Right hindlimb (tissue), 1 donor: ENCODE measurements around the gene SLC2A4RG.
"Not testable (repeated sequence)": the region's sequence is repeated elsewhere in the genome, so short reads cannot be mapped to it uniquely, and the experiment has no call there.

Experiments used
- DNase-seq: peaks from one replicate; pipeline ENCODE4 v3.0.0-alpha.2; 2018

SLC2A4RG gene

DNA sequence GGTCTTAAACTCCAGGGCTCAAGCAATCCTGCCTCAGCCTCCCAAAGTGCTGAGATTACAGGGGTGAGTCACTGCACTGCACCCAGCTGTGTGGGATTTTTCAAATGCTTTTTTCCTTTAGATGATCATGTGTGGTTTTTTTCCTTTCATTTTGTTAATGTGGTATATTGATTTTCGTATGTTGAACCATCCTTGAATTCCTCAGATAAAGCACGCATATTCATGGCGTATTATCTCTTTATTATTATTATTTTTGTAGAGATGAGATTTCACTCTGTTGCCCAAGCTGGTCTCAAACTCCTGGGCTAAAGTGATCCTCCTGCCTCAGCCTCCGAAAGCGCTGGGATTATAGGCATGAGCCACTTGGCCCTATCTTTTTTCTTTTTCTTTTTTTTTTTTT is 24.7 kb upstream of the SLC2A4RG start:
- no peak for DNase-seq

DNA sequence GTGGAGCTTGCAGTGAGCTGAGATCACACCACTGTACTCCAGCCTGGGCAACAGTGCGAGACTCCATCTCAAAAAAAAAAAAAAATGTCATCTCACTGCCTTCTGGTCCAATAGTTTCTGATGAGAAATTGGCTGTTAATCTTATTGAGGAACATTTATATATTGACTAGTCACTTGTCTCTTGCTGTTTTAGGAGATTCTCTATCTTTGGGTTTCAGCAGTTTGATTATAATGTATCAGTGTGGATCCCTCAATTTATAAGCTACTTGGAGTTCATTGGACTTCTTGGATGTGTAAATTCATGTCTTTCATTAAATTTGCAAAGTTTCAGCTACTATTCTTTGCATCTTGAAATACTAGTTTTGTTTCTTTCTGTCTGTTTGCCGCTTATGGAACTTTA is 20.6 kb upstream of the SLC2A4RG start:
- DNase-seq = no peak

DNA sequence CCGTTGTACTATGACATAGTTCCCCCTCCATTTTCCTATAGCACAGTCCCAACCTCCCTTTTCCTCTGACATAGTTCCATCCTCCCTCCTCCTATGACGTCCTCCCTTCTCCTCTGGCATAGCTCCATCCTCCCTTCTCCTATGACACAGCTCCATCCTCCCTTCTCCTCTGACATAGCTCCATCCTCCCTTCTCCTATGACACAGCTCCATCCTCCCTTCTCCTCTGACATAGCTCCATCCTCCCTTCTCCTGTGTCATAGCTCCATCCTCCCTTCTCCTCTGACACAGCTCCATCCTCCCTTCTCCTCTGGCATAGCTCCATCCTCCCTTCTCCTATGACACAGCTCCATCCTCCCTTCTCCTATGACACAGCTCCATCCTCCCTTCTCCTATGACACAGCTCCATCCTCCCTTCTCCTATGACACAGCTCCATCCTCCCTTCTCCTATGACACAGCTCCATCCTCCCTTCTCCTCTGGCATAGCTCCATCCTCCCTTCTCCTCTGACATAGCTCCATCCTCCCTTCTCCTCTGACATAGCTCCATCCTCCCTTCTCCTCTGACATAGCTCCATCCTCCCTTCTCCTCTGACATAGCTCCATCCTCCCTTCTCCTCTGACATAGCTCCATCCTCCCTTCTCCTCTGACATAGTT is 16.5 kb upstream of the SLC2A4RG start:
- DNase-seq = not testable (repeated sequence)

DNA sequence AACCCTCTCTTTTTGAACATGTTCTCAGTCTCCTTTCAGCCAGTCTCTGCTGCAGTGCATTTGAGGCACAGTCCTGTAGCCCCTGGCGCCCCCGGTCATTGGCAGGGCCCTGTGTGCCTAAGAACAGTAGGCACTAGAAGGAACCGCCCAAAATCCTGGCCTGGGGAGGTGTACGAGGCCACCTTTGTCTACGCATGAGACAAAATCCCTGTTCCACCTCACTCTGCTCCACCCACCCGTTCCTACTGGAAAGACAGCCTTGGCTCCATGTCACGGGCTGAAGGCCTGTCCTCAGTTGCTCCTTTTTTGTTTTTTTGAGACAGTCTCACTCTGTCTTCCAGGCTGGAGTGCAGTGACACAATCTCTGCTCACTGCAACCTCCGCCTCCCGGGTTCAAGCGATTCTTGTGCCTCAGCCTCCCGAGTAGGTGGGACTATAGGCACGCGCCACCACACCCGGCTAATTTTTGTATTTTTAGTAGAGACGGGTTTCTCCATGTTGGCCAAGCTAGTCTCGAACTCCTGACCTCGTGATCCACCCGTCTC is 9.3 kb upstream of the SLC2A4RG start:
- not testable (repeated sequence) for DNase-seq

DNA sequence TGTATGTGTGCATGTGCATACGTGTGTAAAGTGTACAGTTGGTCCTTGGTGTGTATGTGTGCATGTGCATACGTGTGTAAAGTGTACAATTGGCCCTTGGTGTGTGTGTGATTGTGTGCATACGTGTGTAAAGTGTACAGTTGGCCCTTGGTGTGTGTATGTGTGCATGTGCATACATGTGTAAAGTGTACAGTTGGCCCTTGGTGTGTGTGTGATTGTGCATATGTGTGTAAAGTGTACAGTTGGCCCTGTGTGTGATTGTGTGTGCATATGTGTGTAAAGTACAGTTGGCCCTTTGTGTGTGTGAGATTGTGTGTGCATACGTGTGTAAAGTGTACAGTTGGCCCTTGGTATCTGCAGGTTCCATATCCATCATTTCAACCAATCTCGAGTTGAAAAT is 8.2 kb upstream of the SLC2A4RG start:
- no peak for DNase-seq

DNA sequence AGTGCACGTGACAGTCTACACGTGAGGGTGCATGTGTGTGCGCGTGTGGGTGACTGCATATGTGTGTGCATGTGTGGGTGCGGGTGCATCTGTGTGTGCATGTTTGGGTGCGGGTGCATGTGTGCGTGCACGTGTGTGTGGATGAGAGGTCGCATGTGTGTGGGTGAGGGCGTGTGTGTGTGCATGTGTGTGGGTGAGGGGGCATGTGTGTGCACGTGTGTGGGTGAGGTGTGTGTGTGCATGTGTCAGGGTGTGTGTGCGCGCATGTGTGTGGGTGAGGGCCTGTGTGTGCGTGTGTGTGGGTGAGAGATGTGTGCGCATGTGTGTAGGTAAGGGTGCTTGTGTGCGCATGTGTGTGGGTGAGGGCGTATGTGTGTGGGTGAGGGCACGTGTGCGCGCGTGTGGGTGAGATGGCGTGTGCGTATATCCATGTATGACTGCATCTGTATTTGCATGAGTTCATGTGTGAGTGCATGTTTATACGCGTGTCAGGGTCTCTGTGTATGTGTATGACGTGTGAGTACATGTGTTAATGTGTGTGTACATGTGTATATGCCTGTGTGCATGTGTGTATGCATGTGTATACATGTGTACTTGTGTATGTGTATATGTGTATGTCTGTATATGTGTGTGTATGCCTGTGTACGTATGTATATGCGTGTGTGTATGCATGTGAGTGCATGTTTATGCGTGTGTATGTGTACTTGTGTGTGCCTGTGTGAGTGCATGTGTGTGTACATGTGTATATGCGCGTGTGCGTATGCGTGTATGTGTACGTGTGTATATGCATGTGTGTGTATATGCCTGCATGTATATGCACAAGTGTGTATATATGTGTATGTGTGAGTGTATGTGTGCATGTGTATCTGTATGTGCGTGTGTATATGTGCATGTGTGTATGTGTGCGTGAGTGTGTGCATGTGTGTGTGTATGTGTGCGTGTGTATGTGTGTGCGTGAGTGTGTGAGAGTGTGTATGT is 7.2 kb upstream of the SLC2A4RG start:
- no peak for DNase-seq

DNA sequence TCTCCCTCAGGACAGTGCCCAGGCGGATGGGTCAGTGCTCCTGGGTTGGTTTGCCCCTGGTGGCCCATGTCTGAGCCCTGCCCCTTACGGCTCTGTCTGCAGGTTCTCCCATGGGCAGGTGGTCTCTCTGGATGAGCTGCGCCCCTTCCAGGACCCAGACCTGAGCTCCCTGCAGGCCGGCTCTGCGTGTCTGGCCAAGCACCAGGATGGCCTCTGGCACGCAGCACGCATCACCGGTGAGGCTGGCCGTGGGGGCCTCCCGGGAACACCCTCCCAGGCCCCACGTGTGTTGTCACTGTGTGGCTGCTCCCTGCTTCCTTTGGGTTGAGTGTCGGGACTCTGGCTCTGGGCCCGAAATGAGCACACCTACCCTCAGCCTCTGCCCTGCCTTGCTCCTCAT is 6.5 kb upstream of the SLC2A4RG start:
- DNase-seq = no peak

DNA sequence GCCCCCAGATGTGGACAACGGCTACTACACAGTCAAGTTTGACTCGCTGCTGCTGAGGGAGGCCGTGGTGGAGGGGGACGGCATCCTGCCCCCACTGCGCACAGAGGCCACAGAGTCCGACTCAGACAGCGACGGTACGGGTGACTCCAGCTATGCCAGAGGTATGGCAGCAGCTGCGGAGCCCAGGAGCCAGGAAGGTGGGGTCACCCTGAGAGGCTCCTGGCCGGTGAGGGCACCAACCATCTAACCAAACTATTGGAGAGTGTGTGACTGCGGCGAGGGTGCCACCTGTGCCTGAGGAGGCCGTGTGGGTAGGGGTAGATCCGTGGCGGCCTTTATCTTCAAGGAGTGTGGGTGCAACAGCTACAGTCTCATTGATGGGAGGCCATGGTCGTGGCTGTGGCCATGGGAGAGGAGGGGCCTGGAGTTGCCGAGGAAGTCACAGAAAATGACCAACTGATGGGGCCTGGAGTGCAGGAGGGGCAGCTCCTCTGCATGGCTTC is 5.9 kb upstream of the SLC2A4RG start:
- DNase-seq = no peak

DNA sequence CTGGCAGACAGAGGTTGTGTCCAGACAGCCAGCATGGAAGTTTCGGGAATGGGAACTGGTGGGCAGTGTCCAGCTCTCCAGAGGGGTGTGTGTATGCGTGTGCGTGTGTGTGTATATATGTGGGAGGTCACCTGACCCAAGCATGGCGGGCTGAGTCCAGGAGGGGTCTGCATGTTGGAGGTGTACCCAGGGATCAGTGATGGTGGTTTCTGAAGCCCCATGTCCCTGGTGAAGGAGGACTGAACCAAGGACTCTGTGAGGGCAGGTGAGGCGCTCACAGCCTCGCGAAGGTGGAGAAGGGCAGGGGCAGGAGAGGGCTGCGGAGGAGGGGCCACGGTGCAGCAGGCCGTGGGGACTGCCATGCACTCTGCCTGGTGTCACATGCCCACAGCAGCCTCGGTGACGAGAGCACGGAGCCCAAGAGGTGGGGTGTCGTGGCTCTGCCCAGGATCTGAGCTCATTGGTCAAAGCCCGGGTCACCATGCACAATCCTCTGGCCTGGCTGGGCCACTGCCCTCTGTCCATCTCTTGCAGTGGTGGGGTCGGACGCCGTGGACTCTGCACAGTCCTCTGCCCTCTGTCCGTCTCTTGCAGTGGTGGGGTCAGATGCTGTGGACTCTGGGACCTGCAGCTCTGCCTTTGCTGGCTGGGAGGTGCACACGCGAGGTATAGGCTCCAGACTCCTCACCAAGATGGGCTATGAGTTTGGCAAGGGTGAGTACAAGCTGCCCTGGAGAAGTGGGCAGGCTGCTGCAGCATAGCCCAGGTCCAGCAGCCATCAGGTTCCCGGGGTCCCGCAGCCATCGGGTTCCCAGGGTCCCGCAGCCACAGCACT is 5.2 kb upstream of the SLC2A4RG start:
- DNase-seq = no peak

DNA sequence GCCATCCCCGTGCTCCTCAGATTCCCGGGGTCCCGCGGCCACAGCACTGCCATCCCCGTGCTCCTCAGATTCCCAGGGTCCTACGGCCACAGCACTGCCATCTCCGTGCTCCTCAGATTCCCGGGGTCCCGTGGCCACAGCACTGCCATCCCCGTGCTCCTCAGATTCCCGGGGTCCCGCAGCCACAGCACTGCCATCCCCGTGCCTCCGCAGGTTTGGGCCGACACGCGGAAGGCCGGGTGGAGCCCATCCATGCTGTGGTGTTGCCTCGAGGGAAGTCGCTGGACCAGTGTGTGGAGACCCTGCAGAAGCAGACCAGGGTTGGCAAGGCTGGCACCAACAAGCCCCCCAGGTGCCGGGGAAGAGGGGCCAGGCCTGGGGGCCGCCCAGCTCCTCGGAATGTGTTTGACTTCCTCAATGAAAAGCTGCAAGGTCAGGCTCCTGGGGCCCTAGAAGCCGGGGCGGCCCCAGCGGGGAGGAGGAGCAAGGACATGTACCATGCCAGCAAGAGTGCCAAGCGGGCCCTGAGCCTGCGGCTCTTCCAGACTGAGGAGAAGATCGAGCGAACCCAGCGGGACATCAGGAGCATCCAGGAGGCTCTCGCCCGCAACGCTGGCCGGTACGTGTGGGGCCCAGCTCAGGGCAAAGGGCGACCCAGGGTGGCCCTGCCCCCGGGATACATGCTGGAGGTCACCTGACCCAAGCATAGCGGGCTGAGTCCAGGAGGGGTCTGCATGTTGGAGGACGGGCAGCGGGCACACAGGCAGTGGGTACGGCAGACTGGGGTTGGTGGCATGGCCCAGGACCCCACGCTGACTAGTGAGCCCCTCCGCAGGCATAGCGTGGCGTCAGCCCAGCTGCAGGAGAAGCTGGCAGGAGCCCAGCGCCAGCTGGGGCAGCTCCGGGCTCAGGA is 4.4 kb upstream of the SLC2A4RG start:
- no peak for DNase-seq

DNA sequence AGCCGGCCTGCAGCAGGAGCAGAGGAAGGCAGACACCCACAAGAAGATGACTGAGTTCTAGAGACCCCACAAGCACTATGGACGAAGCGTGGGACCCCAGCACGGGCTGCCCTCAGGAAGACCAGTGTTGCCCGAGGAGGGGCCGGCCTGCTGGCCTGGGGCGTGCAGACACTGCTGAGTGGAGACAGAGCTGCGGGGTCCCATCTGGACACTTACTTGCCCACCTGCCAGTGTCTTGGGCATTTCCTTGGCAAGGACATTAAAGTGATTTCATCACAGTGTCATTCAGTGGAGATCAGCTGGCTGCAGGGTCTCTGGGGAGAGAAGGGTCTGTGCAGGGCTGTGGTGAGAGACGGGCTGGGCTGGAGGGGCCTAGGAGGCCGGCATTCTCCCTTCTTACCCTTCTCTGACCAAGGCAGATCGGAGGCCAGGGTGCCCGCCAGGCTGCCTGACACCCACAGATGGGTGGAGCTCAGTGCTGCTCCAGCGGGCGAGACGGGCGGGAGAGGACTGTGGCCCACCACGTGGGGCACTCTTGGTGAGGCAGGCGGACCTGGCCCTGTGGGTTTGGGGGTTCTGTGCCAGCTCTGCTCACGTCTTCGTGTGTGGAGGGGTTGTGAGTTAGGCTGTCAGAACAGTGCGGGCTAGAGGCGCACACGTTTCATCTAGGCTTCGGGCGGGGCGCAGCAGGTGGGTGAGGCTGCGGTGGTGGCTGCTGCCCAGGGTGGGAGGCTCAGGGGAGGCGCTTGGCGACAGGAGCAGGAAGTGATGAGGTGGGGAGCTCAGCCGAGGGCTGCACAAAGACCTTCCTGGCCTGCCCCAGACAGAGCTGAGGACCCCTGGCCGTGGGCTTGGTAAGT is 3.5 kb upstream of the SLC2A4RG start, which contains the start of gene LIME1:
Gene LIME1, plus strand, starts transcription at position 806 of the 860 bp plus-strand sequence. CDS start 886 bp downstream, outside the sequence.
- DNase-seq = no peak

DNA sequence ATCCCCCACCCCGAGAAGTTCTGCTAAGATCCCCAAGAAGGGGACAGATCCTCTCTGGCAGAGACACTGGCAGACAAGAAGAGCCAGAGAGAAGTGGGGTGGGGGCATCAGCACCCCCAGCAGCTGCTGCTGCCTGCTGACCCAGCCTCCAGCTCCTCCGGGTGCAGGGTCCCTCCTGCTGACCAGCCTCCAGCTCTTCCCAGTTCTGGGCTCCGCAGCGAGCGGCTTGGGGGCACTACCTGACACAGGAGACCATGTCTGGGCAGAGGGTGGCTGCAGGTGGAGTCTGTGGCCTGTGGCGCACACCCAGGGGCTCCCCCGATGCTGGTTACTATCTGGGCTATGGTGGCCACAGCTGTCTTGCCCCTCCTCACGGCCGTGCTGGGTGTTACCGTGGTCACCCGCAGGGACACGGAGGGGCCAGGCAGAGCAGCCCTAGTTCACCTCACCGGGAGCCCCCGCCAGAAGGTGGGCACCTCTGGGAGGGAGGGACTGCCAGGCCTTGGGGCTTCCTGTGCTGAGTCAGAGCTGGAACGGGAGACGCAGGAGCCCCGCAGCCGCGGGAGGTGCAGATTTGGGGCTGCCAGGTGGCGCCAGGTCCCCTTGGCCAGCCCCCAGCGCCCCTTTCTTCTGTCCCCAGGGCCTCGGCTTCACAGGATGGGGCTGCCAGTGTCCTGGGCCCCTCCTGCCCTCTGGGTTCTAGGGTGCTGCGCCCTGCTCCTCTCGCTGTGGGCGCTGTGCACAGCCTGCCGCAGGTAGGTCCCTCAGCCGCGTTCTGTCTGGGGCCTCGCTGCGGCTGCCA is 2.5 kb upstream of the SLC2A4RG start:
- no peak for DNase-seq

DNA sequence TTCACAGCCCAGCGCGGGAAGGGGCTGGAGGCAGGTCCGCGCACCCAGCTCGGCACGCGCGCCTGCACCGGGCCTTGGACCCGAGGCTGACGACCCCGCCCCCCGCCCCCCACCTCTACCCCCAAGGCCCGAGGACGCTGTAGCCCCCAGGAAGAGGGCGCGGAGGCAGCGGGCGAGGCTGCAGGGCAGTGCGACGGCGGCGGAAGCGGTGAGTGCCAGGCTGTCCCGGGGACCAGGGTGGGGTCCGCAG is 2.0 kb upstream of the SLC2A4RG start:
- no peak for DNase-seq

DNA sequence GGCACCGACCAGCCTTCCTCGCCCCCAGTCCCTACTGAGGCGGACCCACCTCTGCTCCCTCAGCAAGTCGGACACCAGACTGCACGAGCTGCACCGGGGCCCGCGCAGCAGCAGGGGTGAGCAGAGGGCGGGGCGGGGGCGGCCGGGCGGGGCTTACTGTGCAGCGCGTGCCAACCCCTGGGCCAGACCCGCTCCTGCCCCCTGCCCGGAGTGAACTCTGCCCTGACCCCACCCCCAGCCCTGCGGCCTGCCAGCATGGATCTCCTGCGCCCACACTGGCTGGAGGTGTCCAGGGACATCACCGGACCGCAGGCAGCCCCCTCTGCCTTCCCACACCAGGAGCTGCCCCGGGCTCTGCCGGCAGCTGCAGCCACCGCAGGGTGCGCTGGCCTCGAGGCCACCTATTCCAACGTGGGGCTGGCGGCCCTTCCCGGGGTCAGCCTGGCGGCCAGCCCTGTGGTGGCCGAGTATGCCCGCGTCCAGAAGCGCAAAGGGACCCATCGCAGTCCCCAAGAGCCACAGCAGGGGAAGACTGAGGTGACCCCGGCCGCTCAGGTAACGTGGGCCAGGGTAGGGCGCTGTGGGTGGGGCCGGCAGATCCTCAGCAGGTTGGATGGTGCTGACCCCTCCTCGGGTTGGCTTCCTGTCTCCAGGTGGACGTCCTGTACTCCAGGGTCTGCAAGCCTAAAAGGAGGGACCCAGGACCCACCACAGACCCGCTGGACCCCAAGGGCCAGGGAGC is 1.5 kb upstream of the SLC2A4RG start:
- no peak for DNase-seq

DNA sequence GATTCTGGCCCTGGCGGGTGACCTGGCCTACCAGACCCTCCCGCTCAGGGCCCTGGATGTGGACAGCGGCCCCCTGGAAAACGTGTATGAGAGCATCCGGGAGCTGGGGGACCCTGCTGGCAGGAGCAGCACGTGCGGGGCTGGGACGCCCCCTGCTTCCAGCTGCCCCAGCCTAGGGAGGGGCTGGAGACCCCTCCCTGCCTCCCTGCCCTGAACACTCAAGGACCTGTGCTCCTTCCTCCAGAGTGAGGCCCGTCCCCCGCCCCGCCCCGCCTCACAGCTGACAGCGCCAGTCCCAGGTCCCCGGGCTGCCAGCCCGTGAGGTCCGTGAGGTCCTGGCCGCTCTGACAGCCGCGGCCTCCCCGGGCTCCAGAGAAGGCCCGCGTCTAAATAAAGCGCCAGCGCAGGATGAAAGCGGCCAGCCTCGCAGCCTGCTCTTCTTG is 868 bp upstream of the SLC2A4RG start:
- peak; percentile 78 for DNase-seq

DNA sequence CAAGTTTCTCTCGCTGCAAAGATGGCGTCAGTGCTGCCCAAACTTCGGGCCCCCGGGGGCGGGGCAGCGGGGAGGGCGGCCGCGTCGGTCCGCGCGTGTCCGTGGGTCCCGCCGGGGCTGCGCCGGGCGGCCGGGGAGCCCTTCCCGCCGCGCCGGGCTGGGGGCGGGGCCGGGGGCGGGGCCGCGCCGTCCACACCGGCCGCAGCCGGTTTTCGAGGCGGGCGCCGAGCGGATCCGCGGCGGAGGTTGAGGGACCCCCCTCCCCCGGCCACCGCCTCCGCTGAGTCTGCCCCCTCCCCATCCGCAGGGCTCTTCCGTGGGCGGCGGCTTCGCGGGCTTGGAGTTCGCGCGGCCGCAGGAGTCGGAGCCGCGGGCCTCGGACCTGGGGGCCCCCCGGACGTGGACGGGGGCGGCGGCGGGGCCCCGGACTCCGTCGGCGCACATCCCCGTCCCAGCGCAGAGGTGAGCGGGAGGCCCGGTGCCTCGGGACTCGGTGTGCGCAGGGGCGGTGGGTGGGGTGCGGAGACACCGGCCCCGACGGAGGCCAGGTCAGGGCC is 572 bp downstream of the SLC2A4RG start:
- peak; percentile 75 for DNase-seq

DNA sequence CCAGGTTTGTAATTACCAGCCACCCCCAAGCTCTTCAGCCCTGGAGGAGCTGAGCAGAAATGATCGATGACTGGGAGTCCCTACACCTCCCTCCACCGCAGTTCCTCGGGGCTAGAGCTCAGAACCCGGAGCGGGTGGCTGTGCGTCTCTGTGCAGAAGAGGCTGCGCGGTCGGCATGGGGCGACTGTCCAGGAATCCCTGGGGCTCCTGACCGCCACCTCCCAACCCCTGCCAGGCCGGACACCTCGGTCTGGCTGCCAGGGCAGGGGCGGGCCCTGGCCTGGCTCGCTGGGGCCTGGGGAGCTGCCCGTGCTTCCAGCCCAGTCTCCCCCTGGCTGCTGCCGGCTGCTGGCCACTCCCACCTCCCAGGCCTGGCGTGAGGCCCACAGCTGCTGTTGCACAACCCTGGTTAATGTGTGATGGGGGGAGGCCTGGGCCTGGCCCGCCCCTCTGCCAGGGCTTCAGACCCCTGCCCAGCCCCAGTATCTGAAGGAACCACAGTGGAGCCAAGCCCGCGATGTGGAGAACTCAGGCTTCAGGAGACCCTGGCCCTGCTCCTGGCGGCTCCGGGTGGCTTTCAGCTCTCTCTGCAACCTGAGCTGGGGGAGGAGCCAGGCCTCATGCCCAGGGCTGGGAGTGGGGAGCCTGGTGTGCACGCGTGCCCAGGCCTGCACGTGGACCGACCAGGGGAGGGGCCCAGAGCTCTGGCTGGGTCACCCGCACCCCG is 1.2 kb downstream of the SLC2A4RG start:
- DNase-seq = peak; percentile 95

DNA sequence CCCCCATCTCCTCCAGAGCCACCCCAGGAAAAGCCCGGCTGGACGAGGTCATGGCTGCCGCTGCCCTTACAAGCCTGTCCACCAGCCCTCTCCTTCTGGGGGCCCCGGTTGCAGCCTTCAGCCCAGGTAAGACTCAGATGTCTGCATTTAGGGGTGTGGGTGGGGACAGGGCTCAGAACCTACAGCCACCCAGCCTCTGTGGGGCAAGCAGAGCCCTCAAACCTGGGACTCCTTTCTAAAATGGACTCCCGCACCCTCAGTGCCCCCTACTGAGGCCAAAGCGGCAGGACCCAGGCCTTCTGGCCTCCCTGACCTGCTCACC is 1.7 kb downstream of the SLC2A4RG start:
- DNase-seq = no peak
